ENCODE data around the gene ATAD2B. TPM values are rescaled to one million over a fixed set of nuclear protein-coding genes. Genes with fewer than 3 reads are reported as not detected.

ATAD2B gene
- total RNA-seq, 2 donors from 2014 or later: 16.8 to 20.0 TPM

- Histone ChIP-seq H3K36me3 (replicated peaks in 1 of 2; ENCODE audit: insufficient read depth in 1 of 2, low read depth in 2 of 2) (no peaks in the 10 kb centered on the region), H3K4me1 (no peaks in the 10 kb centered on the region), H3K27me3 (no peaks in the 10 kb centered on the region), H3K9me3 (no peaks in the 10 kb centered on the region), H3K4me3 (no peak overlapping the region), H3K27ac (no peak overlapping the region)
- intact Hi-C loops (cut with DNase I): no loop called here
- TF ChIP-seq CTCF (IDR thresholded peaks at IDR 0.05): no peak
- no peak for TF ChIP-seq POLR2A (IDR thresholded peaks at IDR 0.05)
- WGBS, 2 donors: 88 to 90% methylated on average over 7 to 17 of the region's 18 CpGs
- DNase-seq (no peak), ATAC-seq (no peak)
These were observed 220.9 kb downstream of the ATAD2B start for GRCh38 chr2:23705771-23706612.

GRCh38 chr2:23703583-23704385, 223.1 kb downstream of the ATAD2B start:
- ATAC-seq (no peak), DNase-seq (no peak)
- TF ChIP-seq POLR2A (IDR thresholded peaks at IDR 0.05): no peak
- TF ChIP-seq CTCF (IDR thresholded peaks at IDR 0.05): no peak
- Histone ChIP-seq H3K27ac (no peak overlapping the region), H3K9me3 (no peaks in the 10 kb centered on the region), H3K27me3 (no peaks in the 10 kb centered on the region), H3K36me3 (replicated peaks in 1 of 2; ENCODE audit: insufficient read depth in 1 of 2, low read depth in 2 of 2) (no peaks in the 10 kb centered on the region), H3K4me3 (no peak overlapping the region), H3K4me1 (no peaks in the 10 kb centered on the region)
- intact Hi-C loops (cut with DNase I): no loop called here
- 93 to 95% methylated on average over 12 to 16 of the region's 16 CpGs for WGBS, 2 donors

- no peak for DNase-seq
- WGBS, 2 donors: 94 to 97% methylated on average over 11 to 17 of the region's 17 CpGs
- intact Hi-C loops (cut with DNase I): no loop called here
These were observed 223.8 kb downstream of the ATAD2B start for GRCh38 chr2:23703037-23703582.

GRCh38 chr2:23700627-23701026, 226.3 kb downstream of the ATAD2B start:
- TF ChIP-seq CTCF (IDR thresholded peaks at IDR 0.05): no peak
- no peak for TF ChIP-seq POLR2A (IDR thresholded peaks at IDR 0.05)
- DNase-seq: no peak

More at GRCh38 chr2:23703037-23703582, 223.8 kb downstream of the ATAD2B start:
- no peak for ATAC-seq
- Histone ChIP-seq H3K4me3 (no peak overlapping the region), H3K27ac (no peak overlapping the region), H3K4me1 (no peaks in the 10 kb centered on the region), H3K27me3 (no peaks in the 10 kb centered on the region), H3K36me3 (replicated peaks in 1 of 2; ENCODE audit: insufficient read depth in 1 of 2, low read depth in 2 of 2) (no peaks in the 10 kb centered on the region), H3K9me3 (no peaks in the 10 kb centered on the region)
- TF ChIP-seq CTCF (IDR thresholded peaks at IDR 0.05): no peak
- no peak for TF ChIP-seq POLR2A (IDR thresholded peaks at IDR 0.05)

More at GRCh38 chr2:23700627-23701026, 226.3 kb downstream of the ATAD2B start:
- Histone ChIP-seq H3K4me1 (no peaks in the 10 kb centered on the region), H3K9me3 (no peaks in the 10 kb centered on the region), H3K27me3 (no peaks in the 10 kb centered on the region), H3K36me3 (replicated peaks in 1 of 2; ENCODE audit: insufficient read depth in 1 of 2, low read depth in 2 of 2) (no peaks in the 10 kb centered on the region), H3K27ac (no peak overlapping the region), H3K4me3 (no peak overlapping the region)
- 88 to 92% methylated on average over 5 of the region's 5 CpGs for WGBS, 2 donors
- intact Hi-C loops (cut with DNase I): no loop called here
- ATAC-seq: no peak

Measured in body of pancreas (tissue), 4 donors.